ENCODE results near the gene KLHL24. TPM values are rescaled to one million over a fixed set of nuclear protein-coding genes. Genes with fewer than 3 reads are reported as not detected.
"Not testable (repeated sequence)": the region's sequence is repeated elsewhere in the genome, so short reads cannot be mapped to it uniquely, and the experiment has no call there.

The KLHL24 gene
- total RNA-seq, 2 experiments from 2014 or later: 37.0 to 45.4 TPM

- no peak for DNase-seq
These were observed 2.9 kb downstream of the KLHL24 start for GRCh38 chr3:183638101-183638852.

GRCh38 chr3:183640635-183641034 lies 5.2 kb downstream of the KLHL24 start:
- peaks cover 15% of the 10 kb centered on the region for H3K4me1 Mint-ChIP-seq
- POLR2A ChIA-PET; ATAC-seq (ENCODE audit: low read depth); H3K4me3 Mint-ChIP-seq; H3K27ac Mint-ChIP-seq; H3K9me3 Mint-ChIP-seq; H3K36me3 Mint-ChIP-seq; DNase-seq; H3K27me3 Mint-ChIP-seq: not testable (repeated sequence)

More at GRCh38 chr3:183638101-183638852, 2.9 kb downstream of the KLHL24 start:
- Mint-ChIP-seq H3K27ac (no peak overlapping the region), H3K4me3 (peak overlapping the region; percentile 85), H3K9me3 (no peaks in the 10 kb centered on the region), H3K36me3 (no peaks in the 10 kb centered on the region), H3K27me3 (no peaks in the 10 kb centered on the region), H3K4me1 (peaks cover 20% of the 10 kb centered on the region)
- POLR2A ChIA-PET: interaction anchor here (0.9 kb wide), 1 partner anchor 59 kb away, joined by 3 read pairs; the partner anchor contains the start of gene YEATS2
- no peak for ATAC-seq (ENCODE audit: low read depth)

DNA sequence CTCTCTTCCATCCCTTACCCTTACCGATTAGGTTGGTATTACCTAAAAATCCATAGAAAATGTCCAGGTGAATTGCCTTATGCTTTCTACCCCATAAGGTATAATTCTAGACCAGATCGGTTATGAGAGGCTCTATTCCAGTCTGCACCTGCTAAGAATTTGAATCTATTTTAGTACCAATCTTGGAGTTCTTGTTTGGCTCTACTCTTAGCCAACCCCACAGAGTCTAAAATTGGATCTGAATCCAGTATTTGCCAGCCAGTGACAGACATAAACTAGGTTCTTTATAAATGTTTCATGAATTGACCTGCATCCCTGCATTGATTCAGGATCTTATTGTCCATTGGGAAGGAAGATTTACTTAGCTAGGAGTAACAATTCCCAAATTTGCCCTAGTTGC lies 6.5 kb downstream of the KLHL24 start:
- no peaks in the 10 kb centered on the region for H3K9me3 Mint-ChIP-seq
- H3K27ac Mint-ChIP-seq: no peak overlapping the region
- ATAC-seq (ENCODE audit: low read depth) (no peak), DNase-seq (no peak)
- H3K4me1 Mint-ChIP-seq: peaks cover 15% of the 10 kb centered on the region
- H3K27me3 Mint-ChIP-seq: no peaks in the 10 kb centered on the region
- POLR2A ChIA-PET: interaction anchor here (1.5 kb wide), 1 partner anchor 56 kb away, joined by 7 read pairs; the partner anchor contains the start of gene YEATS2
- H3K36me3 Mint-ChIP-seq: peaks cover 3% of the 10 kb centered on the region
- no peak overlapping the region for H3K4me3 Mint-ChIP-seq

GRCh38 chr3:183644244-183644643 lies 8.8 kb downstream of the KLHL24 start:
- no peak for ATAC-seq (ENCODE audit: low read depth)
- POLR2A ChIA-PET: no interaction called here

DNA sequence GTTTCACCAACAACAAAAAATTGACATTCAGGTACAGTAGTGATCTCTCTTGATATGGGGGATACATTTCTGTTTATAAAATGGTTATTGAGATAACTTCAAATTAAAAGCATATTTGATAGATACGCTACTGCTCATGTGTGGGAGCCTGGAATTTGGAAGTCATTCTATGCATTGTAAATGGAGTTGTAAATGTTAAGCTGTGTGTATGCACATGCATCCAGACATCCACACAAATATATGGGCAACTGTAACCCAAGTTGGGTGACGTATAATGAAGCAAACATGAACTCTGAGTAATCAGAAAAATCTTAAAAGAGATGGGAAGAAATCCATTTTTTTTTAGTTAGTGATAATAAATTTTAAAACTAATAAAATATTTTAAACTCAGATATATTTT lies 9.8 kb downstream of the KLHL24 start:
- peaks cover 9% of the 10 kb centered on the region for H3K36me3 Mint-ChIP-seq
- peaks cover 1% of the 10 kb centered on the region for H3K9me3 Mint-ChIP-seq
- H3K27ac Mint-ChIP-seq: no peak overlapping the region
- ATAC-seq (ENCODE audit: low read depth) (no peak), DNase-seq (no peak)
- no peak overlapping the region for H3K4me3 Mint-ChIP-seq
- H3K27me3 Mint-ChIP-seq: no peaks in the 10 kb centered on the region
- H3K4me1 Mint-ChIP-seq: peaks cover 3% of the 10 kb centered on the region
- POLR2A ChIA-PET: no interaction called here

More at GRCh38 chr3:183644244-183644643, 8.8 kb downstream of the KLHL24 start:
- Mint-ChIP-seq H3K27me3 (no peaks in the 10 kb centered on the region), H3K27ac (no peak overlapping the region), H3K9me3 (peaks cover 1% of the 10 kb centered on the region), H3K4me3 (no peak overlapping the region), H3K4me1 (peaks cover 3% of the 10 kb centered on the region), H3K36me3 (peaks cover 7% of the 10 kb centered on the region)
- no peak for DNase-seq

GRCh38 chr3:183650554-183650953 lies 15.1 kb downstream of the KLHL24 start:
- ATAC-seq (ENCODE audit: low read depth) (no peak), DNase-seq (no peak)
- H3K4me1 Mint-ChIP-seq: no peaks in the 10 kb centered on the region
- H3K27me3 Mint-ChIP-seq: no peaks in the 10 kb centered on the region
- H3K9me3 Mint-ChIP-seq: peaks cover 17% of the 10 kb centered on the region
- H3K36me3 Mint-ChIP-seq: peaks cover 32% of the 10 kb centered on the region
- no peak overlapping the region for H3K27ac Mint-ChIP-seq
- POLR2A ChIA-PET: no interaction called here
- no peak overlapping the region for H3K4me3 Mint-ChIP-seq

GRCh38 chr3:183653209-183654064 lies 18.0 kb downstream of the KLHL24 start:
- Mint-ChIP-seq H3K27ac (no peak overlapping the region), H3K4me1 (no peaks in the 10 kb centered on the region), H3K9me3 (peaks cover 24% of the 10 kb centered on the region), H3K36me3 (peaks cover 39% of the 10 kb centered on the region), H3K27me3 (no peaks in the 10 kb centered on the region), H3K4me3 (no peak overlapping the region)
- POLR2A ChIA-PET: no interaction called here
- no peak for ATAC-seq (ENCODE audit: low read depth)
- DNase-seq: no peak

- H3K36me3 Mint-ChIP-seq: peaks cover 41% of the 10 kb centered on the region
- H3K27ac Mint-ChIP-seq: no peak overlapping the region
- ATAC-seq (ENCODE audit: low read depth) (no peak), DNase-seq (no peak)
- no peaks in the 10 kb centered on the region for H3K4me1 Mint-ChIP-seq
- POLR2A ChIA-PET: no interaction called here
- no peaks in the 10 kb centered on the region for H3K27me3 Mint-ChIP-seq
- no peak overlapping the region for H3K4me3 Mint-ChIP-seq
- peaks cover 24% of the 10 kb centered on the region for H3K9me3 Mint-ChIP-seq
These were observed 19.3 kb downstream of the KLHL24 start for GRCh38 chr3:183654727-183655126.

- Mint-ChIP-seq H3K4me3 (no peak overlapping the region), H3K27me3 (no peaks in the 10 kb centered on the region), H3K36me3 (peaks cover 20% of the 10 kb centered on the region), H3K4me1 (no peaks in the 10 kb centered on the region), H3K27ac (no peak overlapping the region), H3K9me3 (peaks cover 2% of the 10 kb centered on the region)
- POLR2A ChIA-PET: no interaction called here
- no peak for ATAC-seq (ENCODE audit: low read depth)
- no peak for DNase-seq
These were observed 26.7 kb downstream of the KLHL24 start for GRCh38 chr3:183662099-183662498.

- no peaks in the 10 kb centered on the region for H3K9me3 Mint-ChIP-seq
- no peaks in the 10 kb centered on the region for H3K27me3 Mint-ChIP-seq
- peaks cover 16% of the 10 kb centered on the region for H3K36me3 Mint-ChIP-seq
- no peak overlapping the region for H3K27ac Mint-ChIP-seq
- ATAC-seq (ENCODE audit: low read depth): no peak
- H3K4me1 Mint-ChIP-seq: no peaks in the 10 kb centered on the region
- no peak overlapping the region for H3K4me3 Mint-ChIP-seq
- no peak for DNase-seq
- POLR2A ChIA-PET: no interaction called here
These were observed 29.5 kb downstream of the KLHL24 start for GRCh38 chr3:183664913-183665381.

- no peak overlapping the region for H3K4me3 Mint-ChIP-seq
- H3K9me3 Mint-ChIP-seq: no peaks in the 10 kb centered on the region
- H3K36me3 Mint-ChIP-seq: peaks cover 3% of the 10 kb centered on the region
- H3K27ac Mint-ChIP-seq: no peak overlapping the region
- H3K27me3 Mint-ChIP-seq: no peaks in the 10 kb centered on the region
- DNase-seq (no peak), ATAC-seq (ENCODE audit: low read depth) (no peak)
- peaks cover 8% of the 10 kb centered on the region for H3K4me1 Mint-ChIP-seq
- POLR2A ChIA-PET: no interaction called here
These were observed 44.6 kb downstream of the KLHL24 start for GRCh38 chr3:183680061-183680460.

DNA sequence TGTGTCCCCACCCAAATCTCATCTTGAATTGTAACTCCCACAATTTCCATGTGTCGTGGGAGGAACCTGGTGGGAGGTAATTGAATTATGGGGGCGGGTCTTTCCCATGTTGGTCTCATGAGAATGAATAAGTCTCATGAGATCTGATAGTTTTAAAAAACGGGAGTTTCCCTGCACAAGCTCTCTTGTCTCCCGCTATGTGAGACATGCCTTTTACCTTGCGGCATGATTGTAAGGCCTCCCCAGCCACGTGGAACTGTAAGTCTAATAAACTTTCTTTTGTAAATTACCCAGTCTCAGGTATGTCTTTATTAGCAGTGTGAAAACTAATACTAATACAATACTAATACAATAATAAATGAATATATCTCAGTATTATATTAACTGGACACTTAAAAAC lies 52.3 kb downstream of the KLHL24 start:
- Mint-ChIP-seq H3K4me1 (peaks cover 4% of the 10 kb centered on the region), H3K4me3 (no peak overlapping the region), H3K27me3 (no peaks in the 10 kb centered on the region), H3K36me3 (peaks cover under 1% of the 10 kb centered on the region), H3K9me3 (no peaks in the 10 kb centered on the region), H3K27ac (no peak overlapping the region)
- ATAC-seq (ENCODE audit: low read depth): no peak
- POLR2A ChIA-PET: interaction anchor here (1.1 kb wide), 1 partner anchor 10 kb away, joined by 5 read pairs; the partner anchor contains the start of gene YEATS2
- DNase-seq: no peak

GRCh38 chr3:183688874-183689273 lies 53.5 kb downstream of the KLHL24 start:
- no peak overlapping the region for H3K4me3 Mint-ChIP-seq
- H3K36me3 Mint-ChIP-seq: no peaks in the 10 kb centered on the region
- ATAC-seq (ENCODE audit: low read depth) (no peak), DNase-seq (no peak)
- H3K4me1 Mint-ChIP-seq: peaks cover 2% of the 10 kb centered on the region
- POLR2A ChIA-PET: no interaction called here
- no peaks in the 10 kb centered on the region for H3K27me3 Mint-ChIP-seq
- no peak overlapping the region for H3K27ac Mint-ChIP-seq
- H3K9me3 Mint-ChIP-seq: no peaks in the 10 kb centered on the region

All from activated naive CD8-positive, alpha-beta T cell treated with anti-CD3 and anti-CD28 coated beads, Interleukin-2, amount 10 ng/mL, durations not matched to agents 7 days and 5 days (primary cell).